Omental fat pad (tissue), 4 donors: ENCODE measurements around the gene EPHB4. TPM values are rescaled to one million over a fixed set of nuclear protein-coding genes. Genes with fewer than 3 reads are reported as not detected.
"Not testable (repeated sequence)": the region's sequence is repeated elsewhere in the genome, so short reads cannot be mapped to it uniquely, and the experiment has no call there.

Experiments used
- ATAC-seq: fragments of 150-250 bp; one replicate; pipeline ENCODE4 v1.9.1; 2016; ENCODE audit warnings: mild to moderate bottlenecking, moderate library complexity; ENCODE audit not compliant: low FRiP score
- DNase-seq: peaks from one replicate; pipeline ENCODE4 v3.0.0-alpha.2; 2019; ENCODE audit warnings: low spot score
- CTCF ChIP-seq, 3 donors: fragments of 450-650 bp; IDR thresholded peaks; one replicate each; pipeline ENCODE4 v1.5.1; 2016 to 2017; ENCODE audit warnings: antibody characterized with exemption in 3 of 3, mild to moderate bottlenecking in 3 of 3, moderate library complexity in 2 of 3
- small RNA-seq: library from RNA; depleted of rRNA; stranded (forward); fragments of <200 nt; gene quantifications from one replicate; pipeline ENCODE3, GENCODE V24; 2016
- total RNA-seq, 4 donors: library from RNA; depleted of rRNA; stranded (reverse); fragments of >200 nt; gene quantifications; one replicate each; pipeline ENCODE4 v1.1.0, GENCODE V29; 2016

The EPHB4 gene
- total RNA-seq, 4 donors from 2014 or later: 24.3 to 73.5 (median 37.4) TPM

GRCh38 chr7:100764841-100765240, 62.5 kb downstream of the EPHB4 start:
- TF ChIP-seq CTCF (IDR thresholded peaks at IDR 0.05): no peak
- no peak for DNase-seq
- ATAC-seq: no peak

- DNase-seq (no peak), ATAC-seq (no peak)
- no peak for TF ChIP-seq CTCF (IDR thresholded peaks at IDR 0.05)
Observed at GRCh38 chr7:100763556-100764140, 63.7 kb downstream of the EPHB4 start.

- ATAC-seq, DNase-seq: not testable (repeated sequence)
Observed at GRCh38 chr7:100762841-100763240, 64.5 kb downstream of the EPHB4 start.

- ATAC-seq (no peak), DNase-seq (no peak)
- no peak for TF ChIP-seq CTCF (IDR thresholded peaks at IDR 0.05)
Observed at GRCh38 chr7:100759357-100760171, 67.8 kb downstream of the EPHB4 start.

GRCh38 chr7:100753750-100754149, 73.6 kb downstream of the EPHB4 start:
- TF ChIP-seq CTCF (IDR thresholded peaks at IDR 0.05): no peak
- DNase-seq (no peak), ATAC-seq (no peak)

GRCh38 chr7:100752994-100753393, 74.3 kb downstream of the EPHB4 start:
- TF ChIP-seq CTCF (IDR thresholded peaks at IDR 0.05): no peak
- DNase-seq: no peak

More at GRCh38 chr7:100752994-100753393, 74.3 kb downstream of the EPHB4 start:
- no peak for ATAC-seq

Small RNA genes within 50 kb of the gene (small RNA-seq; reads per million reads assigned to genes)
- gene RN7SL750P: not detected

Other genes with a start within 250 kb of the EPHB4 start
- gene LRCH4, start 241.4 kb downstream of the EPHB4 start, total RNA-seq: 100 to 1,000 TPM in 1 of 4 donors, 10 to 100 TPM in 3; 51.8 to 108 (median 55.7) TPM
- under 1 TPM in 1 of 4 donors, not detected in 3; 0.36 TPM for gene FBXO24, start 241.2 kb downstream of the EPHB4 start, total RNA-seq
- 10 to 100 TPM; 20.6 to 87.2 (median 40.5) TPM for gene PCOLCE, start 225.2 kb downstream of the EPHB4 start, total RNA-seq
- gene MOSPD3, start 215.0 kb downstream of the EPHB4 start, total RNA-seq: 1 to 10 TPM; 5.4 to 8.9 (median 7.2) TPM
- gene TFR2, start 186.0 kb downstream of the EPHB4 start, total RNA-seq: under 1 TPM in 1 of 4 donors, not detected in 3; 0.60 TPM
- not detected for gene ACTL6B, start 171.1 kb downstream of the EPHB4 start, total RNA-seq
- 100 to 1,000 TPM; 145 to 245 (median 203) TPM for gene GNB2, start 153.8 kb downstream of the EPHB4 start, total RNA-seq
- gene GIGYF1, start 133.3 kb downstream of the EPHB4 start, total RNA-seq: 10 to 100 TPM; 17.7 to 44.0 (median 19.4) TPM
- gene POP7, start 121.4 kb downstream of the EPHB4 start, total RNA-seq: 10 to 100 TPM; 17.5 to 39.9 (median 19.4) TPM
- gene EPO, start 107.1 kb downstream of the EPHB4 start, total RNA-seq: not detected
- gene ZAN, start 93.9 kb downstream of the EPHB4 start, total RNA-seq: not detected
- 10 to 100 TPM in 3 of 4 donors, 1 to 10 TPM in 1; 9.6 to 29.0 (median 13.3) TPM for gene SLC12A9, start 25.2 kb upstream of the EPHB4 start, total RNA-seq
- gene TRIP6, start 39.9 kb upstream of the EPHB4 start, total RNA-seq: 10 to 100 TPM; 48.7 to 71.3 (median 53.0) TPM
- gene SRRT, start 47.6 kb upstream of the EPHB4 start, total RNA-seq: 10 to 100 TPM; 44.9 to 87.3 (median 60.9) TPM
- 1 to 10 TPM; 4.7 to 8.0 (median 7.3) TPM for gene UFSP1, start 62.2 kb upstream of the EPHB4 start, total RNA-seq
- gene ACHE, start 68.4 kb upstream of the EPHB4 start, total RNA-seq: under 1 TPM; 0.50 to 0.96 (median 0.73) TPM
- 1 to 10 TPM in 1 of 4 donors, under 1 TPM in 3; 0.09 to 1.1 (median 0.24) TPM for gene MUC3A, start 122.0 kb upstream of the EPHB4 start, total RNA-seq
- 1 to 10 TPM in 1 of 4 donors, not detected in 3; 2.4 TPM for gene MUC12, start 142.0 kb upstream of the EPHB4 start, total RNA-seq
- not detected for gene MUC17, start 192.6 kb upstream of the EPHB4 start, total RNA-seq